HepG2 (cell line): ENCODE results near the gene USP7. TPM values are rescaled to one million over a fixed set of nuclear protein-coding genes. Genes with fewer than 3 reads are reported as not detected.

Source experiments
- CHCHD3 ChIP-seq: sonication (generic); formaldehyde crosslinking; IDR thresholded peaks from 2 replicates; pipeline ENCODE4 v1.8.0; 2022; ENCODE audit warnings: mild to moderate bottlenecking, missing genetic modification reagents, moderate library complexity
- CHD4 ChIP-seq: fragments of 200-600 bp; sonication (generic); IDR thresholded peaks from 2 replicates; pipeline ENCODE4 v1.7.0; 2017; ENCODE audit warnings: mild to moderate bottlenecking, low read length, borderline replicate concordance
- CREB1 ChIP-seq, 2 experiments: fragments of 450-650 bp in 1 of 2; IDR thresholded peaks; 2 replicates each; pipeline ENCODE4 v1.6.1; 2016 to 2017; ENCODE audit warnings: control low read depth in 1 of 2, mild to moderate bottlenecking in 1 of 2, missing compliant biosample characterization in 1 of 2, missing genetic modification characterization in 1 of 2
- DNMT3B ChIP-seq: conservative IDR thresholded peaks from 2 replicates; pipeline ENCODE4 v1.6.1; 2016; ENCODE audit warnings: missing biosample characterization, control low read depth
- ELF3 ChIP-seq: IDR thresholded peaks from 2 replicates; pipeline ENCODE4 v1.6.1; 2016; ENCODE audit warnings: missing genetic modification reagents, missing compliant biosample characterization
- LBX2 ChIP-seq: sonication (generic); formaldehyde crosslinking; IDR thresholded peaks from 2 replicates; pipeline ENCODE4 v1.5.0; 2020; ENCODE audit warnings: missing genetic modification reagents, mild to moderate bottlenecking, borderline replicate concordance
- LCORL ChIP-seq, 2 experiments: fragments of 450-650 bp in 1 of 2; sonication (generic) in 1 of 2; formaldehyde crosslinking in 1 of 2; IDR thresholded peaks; 2 replicates each; pipeline versions ENCODE4 v1.5.0 to v1.6.1; 2017 to 2020; ENCODE audit warnings: antibody characterized with exemption in 1 of 2, missing genetic modification reagents in 1 of 2
- MAFF ChIP-seq: IDR thresholded peaks from 2 replicates; pipeline ENCODE4 v1.6.1; 2011; ENCODE audit warnings: low read depth, low read length, improper control_type of control experiment
- RFX3 ChIP-seq: IDR thresholded peaks from 2 replicates; pipeline ENCODE4 v1.6.1; 2016; ENCODE audit warnings: missing biosample characterization, missing genetic modification reagents
- TCF12 ChIP-seq, 2 experiments: fragments of 450-650 bp in 1 of 2; sonication (generic) in 1 of 2; formaldehyde crosslinking in 1 of 2; IDR thresholded peaks; 2 replicates each; pipeline versions ENCODE4 v1.6.1 to v1.8.0; 2017 to 2022; ENCODE audit warnings: antibody characterized with exemption in 1 of 2, mild to moderate bottlenecking in 1 of 2, missing genetic modification reagents in 1 of 2, moderate library complexity in 1 of 2
- ZKSCAN5 ChIP-seq: sonication (generic); formaldehyde crosslinking; IDR thresholded peaks from 2 replicates; pipeline ENCODE4 v1.5.1; 2020; ENCODE audit warnings: mild to moderate bottlenecking, missing genetic modification reagents
- ZNF101 ChIP-seq: sonication (generic); formaldehyde crosslinking; IDR thresholded peaks from 2 replicates; pipeline ENCODE4 v1.4.0; 2020; ENCODE audit warnings: mild to moderate bottlenecking, low read depth, missing genetic modification reagents, borderline replicate concordance
- ZNF230 ChIP-seq: sonication (generic); formaldehyde crosslinking; IDR thresholded peaks from 2 replicates; pipeline ENCODE4 v1.4.0; 2020; ENCODE audit warnings: mild to moderate bottlenecking, missing genetic modification reagents
- ZNF232 ChIP-seq: sonication (generic); formaldehyde crosslinking; IDR thresholded peaks from 2 replicates; pipeline ENCODE4 v1.4.0; 2020; ENCODE audit warnings: missing genetic modification reagents, borderline replicate concordance
- ZNF574 ChIP-seq: sonication (generic); formaldehyde crosslinking; IDR thresholded peaks from 2 replicates; pipeline ENCODE4 v1.4.0; 2020; ENCODE audit warnings: missing genetic modification reagents
- ZNF629 ChIP-seq: sonication (generic); formaldehyde crosslinking; conservative IDR thresholded peaks from 2 replicates; pipeline ENCODE4 v1.5.0; 2020; ENCODE audit warnings: missing genetic modification reagents
- ZNF800 ChIP-seq: sonication (generic); formaldehyde crosslinking; IDR thresholded peaks from 2 replicates; pipeline ENCODE4 v1.4.0; 2020; ENCODE audit warnings: missing genetic modification reagents
- ZNF891 ChIP-seq: sonication (generic); formaldehyde crosslinking; IDR thresholded peaks from 2 replicates; pipeline ENCODE4 v1.5.0; 2020; ENCODE audit warnings: mild to moderate bottlenecking, missing genetic modification reagents
- ZSCAN5A ChIP-seq: sonication (generic); formaldehyde crosslinking; IDR thresholded peaks from 2 replicates; pipeline ENCODE4 v1.8.0; 2022; ENCODE audit warnings: mild to moderate bottlenecking, missing genetic modification reagents, borderline replicate concordance
- polyA plus RNA-seq, 8 experiments: library from polyadenylated mRNA; depleted of rRNA in 3 of 8; stranded (reverse) in 7 of 8; unstranded in 1 of 8; fragments of >200 nt; fragmentation: Illumina TruSeq in 4 of 8; extraction: Trizol in 4 of 8; gene quantifications; 2 replicates each; pipeline versions ENCODE4 v1.2.1 to v1.2.3, GENCODE V29; 2011 to 2016; ENCODE audit warnings: low read depth in 4 of 8, missing spikeins in 1 of 8, mixed read lengths in 1 of 8; ENCODE audit not compliant: insufficient read depth in 1 of 8
- total RNA-seq, 5 experiments: library from RNA; depleted of rRNA; stranded (reverse); fragments of >200 nt; fragmentation: Illumina TruSeq; extraction: Trizol; gene quantifications; 2 replicates each; pipeline ENCODE4 v1.2.3, GENCODE V29; 2016; ENCODE audit warnings: low read depth in 1 of 5

The USP7 gene
- total and polyA plus RNA-seq, 2 of the 13 experiments (the other 11 are each of a cell fraction or from before 2014, with no cell fraction given) = 52.5 to 173 TPM

GRCh38 chr16:8962393-8963009, 1.2 kb downstream of the USP7 start (continued):
- TF ChIP-seq TCF12 (IDR thresholded peaks at IDR 0.05) (no peak), TCF12 (CRISPR knock-in tag; IDR thresholded peaks at IDR 0.05) (no peak; the same call in 1 of the 2 replicates), CHD4 (no peak), CREB1 (IDR thresholded peaks at IDR 0.05) (no peak), CREB1 (CRISPR knock-in tag; IDR thresholded peaks at IDR 0.05) (no peak), DNMT3B (CRISPR knock-in tag) (no peak), RFX3 (CRISPR knock-in tag) (no peak), ZNF629 (CRISPR knock-in tag) (no peak; the same call in none of the 2 replicates), CHCHD3 (CRISPR knock-in tag) (peak; percentile 73; the same call in 1 of the 2 replicates), ZSCAN5A (CRISPR knock-in tag) (no peak), ZNF101 (CRISPR knock-in tag) (no peak), LBX2 (CRISPR knock-in tag) (0 out of 2 replicates have a peak, but pooled peaks have one; percentile 23), ZNF232 (CRISPR knock-in tag) (no peak), ZNF891 (CRISPR knock-in tag) (peak; percentile 64; the same call in 1 of the 2 replicates), MAFF (peak; percentile 77), ELF3 (CRISPR knock-in tag) (no peak), ZNF230 (CRISPR knock-in tag) (no peak), ZNF574 (CRISPR knock-in tag) (peak; percentile 25; the same call in 1 of the 2 replicates), ZNF800 (0 out of 2 replicates have a peak, but pooled peaks have one; percentile 57), ZKSCAN5 (CRISPR knock-in tag) (no peak), LCORL (IDR thresholded peaks at IDR 0.05) (no peak), LCORL (CRISPR knock-in tag; IDR thresholded peaks at IDR 0.05) (no peak)
